Measurements from ENCODE around the gene TUBB1.

The TUBB1 gene

DNA sequence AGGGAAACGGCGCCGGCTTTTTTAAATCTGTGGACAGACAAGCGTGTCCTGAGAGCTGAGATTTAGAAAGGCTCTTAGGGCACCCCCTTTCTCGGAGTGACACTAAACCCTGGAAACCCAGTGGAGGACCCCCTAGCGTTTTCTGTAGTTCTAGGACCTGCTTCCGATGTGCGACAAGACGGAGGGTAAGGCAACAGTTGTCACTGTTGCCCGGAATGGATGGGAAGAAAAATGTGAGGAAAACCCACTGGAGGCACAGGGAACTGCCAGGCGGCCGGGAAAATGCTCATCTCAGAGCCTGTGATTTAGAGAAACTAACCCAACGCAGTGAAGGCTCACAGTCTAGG, 13.5 kb downstream of the TUBB1 start:
- Histone ChIP-seq H3K4me3 (ENCODE audit: insufficient read depth, low read length, poor library complexity, severe bottlenecking) (peak overlapping the region; percentile 48), H3K79me2 (ENCODE audit: insufficient read depth, low read length) (peaks cover 54% of the 10 kb centered on the region)

DNA sequence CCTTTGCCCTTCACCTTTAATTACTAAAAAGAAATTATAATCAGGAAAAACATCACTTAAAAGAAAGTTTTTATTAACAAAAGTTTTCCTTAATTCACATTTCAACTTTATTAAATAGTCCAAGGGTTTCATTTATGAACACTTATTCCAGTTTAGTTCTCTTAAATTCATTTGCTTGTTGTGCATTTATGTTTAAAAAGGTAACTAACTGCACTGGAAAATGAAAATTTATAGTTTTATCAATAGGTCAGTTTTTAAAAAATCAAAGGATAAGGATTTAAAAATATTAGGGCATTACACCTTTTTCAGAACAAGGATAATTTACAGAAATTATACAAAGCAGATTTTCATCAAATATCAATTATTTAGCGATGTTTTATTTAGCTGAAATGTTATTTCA, 13.9 kb downstream of the TUBB1 start:
- Histone ChIP-seq H3K9me3 (ENCODE audit: insufficient read depth, low read length) (no peaks in the 10 kb centered on the region), H3K4me3 (ENCODE audit: insufficient read depth, low read length, poor library complexity, severe bottlenecking) (peak overlapping the region; percentile 48), H3K4me2 (ENCODE audit: low read depth, low read length, poor library complexity, severe bottlenecking) (peak overlapping the region; percentile 99), H3K9ac (ENCODE audit: low read length) (peak overlapping the region; percentile 97), H3F3A (ENCODE audit: insufficient read depth) (peaks cover 70% of the 10 kb centered on the region), H3K36me3 (ENCODE audit: low read length) (peaks cover 59% of the 10 kb centered on the region), H3K79me2 (ENCODE audit: insufficient read depth, low read length) (peaks cover 54% of the 10 kb centered on the region), H2AFZ (ENCODE audit: low read depth, low read length, severe bottlenecking) (no peak overlapping the region), H3K27ac (ENCODE audit: low read depth, low read length) (peak overlapping the region; percentile 70), H3K27me3 (ENCODE audit: low read length) (no peaks in the 10 kb centered on the region), H4K20me1 (ENCODE audit: low read depth, low read length) (peaks cover 12% of the 10 kb centered on the region; the same call in 1 of the 2 replicates), H3K9me2 (replicated peaks; ENCODE audit: insufficient read depth, low read length) (no peaks in the 10 kb centered on the region)
- no peak for TF ChIP-seq EZH2phosphoT487 (conservative IDR thresholded peaks at IDR 0.05; ENCODE audit: low read length)
- TF ChIP-seq, protein P1, sequence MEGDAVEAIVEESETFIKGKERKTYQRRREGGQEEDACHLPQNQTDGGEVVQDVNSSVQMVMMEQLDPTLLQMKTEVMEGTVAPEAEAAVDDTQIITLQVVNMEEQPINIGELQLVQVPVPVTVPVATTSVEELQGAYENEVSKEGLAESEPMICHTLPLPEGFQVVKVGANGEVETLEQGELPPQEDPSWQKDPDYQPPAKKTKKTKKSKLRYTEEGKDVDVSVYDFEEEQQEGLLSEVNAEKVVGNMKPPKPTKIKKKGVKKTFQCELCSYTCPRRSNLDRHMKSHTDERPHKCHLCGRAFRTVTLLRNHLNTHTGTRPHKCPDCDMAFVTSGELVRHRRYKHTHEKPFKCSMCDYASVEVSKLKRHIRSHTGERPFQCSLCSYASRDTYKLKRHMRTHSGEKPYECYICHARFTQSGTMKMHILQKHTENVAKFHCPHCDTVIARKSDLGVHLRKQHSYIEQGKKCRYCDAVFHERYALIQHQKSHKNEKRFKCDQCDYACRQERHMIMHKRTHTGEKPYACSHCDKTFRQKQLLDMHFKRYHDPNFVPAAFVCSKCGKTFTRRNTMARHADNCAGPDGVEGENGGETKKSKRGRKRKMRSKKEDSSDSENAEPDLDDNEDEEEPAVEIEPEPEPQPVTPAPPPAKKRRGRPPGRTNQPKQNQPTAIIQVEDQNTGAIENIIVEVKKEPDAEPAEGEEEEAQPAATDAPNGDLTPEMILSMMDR (IDR thresholded peaks at IDR 0.05; ENCODE audit: insufficient read depth, low read length, poor library complexity, severe bottlenecking): no peak

More for the DNA sequence above, 13.5 kb downstream of the TUBB1 start:
- H3K4me2 ChIP-seq (ENCODE audit: low read depth, low read length, poor library complexity, severe bottlenecking): peak overlapping the region; percentile 99
- no peaks in the 10 kb centered on the region for H3K27me3 ChIP-seq (ENCODE audit: low read length)
- H3K36me3 ChIP-seq (ENCODE audit: low read length): peaks cover 59% of the 10 kb centered on the region
- H3K27ac ChIP-seq (ENCODE audit: low read depth, low read length): peak overlapping the region; percentile 70
- H3K9me3 ChIP-seq (ENCODE audit: insufficient read depth, low read length): no peaks in the 10 kb centered on the region
- TF ChIP-seq, protein P1 (IDR thresholded peaks at IDR 0.05; ENCODE audit: insufficient read depth, low read length, poor library complexity, severe bottlenecking): no peak
- no peak for TF ChIP-seq EZH2phosphoT487 (conservative IDR thresholded peaks at IDR 0.05; ENCODE audit: low read length)
- peaks cover 67% of the 10 kb centered on the region for H3F3A ChIP-seq (ENCODE audit: insufficient read depth)
- peaks cover 14% of the 10 kb centered on the region; the same call in 1 of the 2 replicates for H4K20me1 ChIP-seq (ENCODE audit: low read depth, low read length)
- peak overlapping the region; percentile 97 for H3K9ac ChIP-seq (ENCODE audit: low read length)
- no peak overlapping the region for H2AFZ ChIP-seq (ENCODE audit: low read depth, low read length, severe bottlenecking)
- H3K9me2 ChIP-seq (replicated peaks; ENCODE audit: insufficient read depth, low read length): no peaks in the 10 kb centered on the region

DNA sequence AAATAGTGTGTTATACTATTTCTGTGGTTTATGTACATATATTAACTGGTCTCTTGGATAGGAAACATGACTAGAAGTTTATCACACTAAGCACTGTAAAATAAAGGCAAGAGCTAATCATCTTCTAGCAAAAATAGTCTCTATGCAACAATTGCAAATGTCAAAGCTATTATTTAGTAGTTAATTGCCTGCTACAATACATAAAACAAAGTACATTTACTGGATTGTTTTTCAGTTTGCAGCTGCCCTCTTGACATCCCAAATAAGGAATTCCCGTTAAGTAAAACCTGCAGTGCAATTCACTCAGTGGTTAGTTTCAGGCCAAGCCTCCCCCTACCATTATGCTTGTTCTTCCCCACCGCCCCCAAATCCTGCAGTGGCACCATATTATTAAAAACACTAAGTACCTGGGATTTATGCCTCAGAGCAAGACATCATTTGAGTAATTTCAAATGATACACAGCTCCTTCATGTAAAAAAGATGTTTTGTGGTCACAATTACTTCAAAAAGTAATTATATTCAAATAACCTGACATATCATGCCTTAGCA, 14.5 kb downstream of the TUBB1 start:
- H3K27ac ChIP-seq (ENCODE audit: low read depth, low read length): peak overlapping the region; percentile 70; the same call in 1 of the 2 replicates
- H3K9ac ChIP-seq (ENCODE audit: low read length): no peak overlapping the region
- H3K9me2 ChIP-seq (replicated peaks; ENCODE audit: insufficient read depth, low read length): no peaks in the 10 kb centered on the region
- no peak for TF ChIP-seq EZH2phosphoT487 (conservative IDR thresholded peaks at IDR 0.05; ENCODE audit: low read length)
- TF ChIP-seq, protein P1 (IDR thresholded peaks at IDR 0.05; ENCODE audit: insufficient read depth, low read length, poor library complexity, severe bottlenecking): no peak
- H4K20me1 ChIP-seq (ENCODE audit: low read depth, low read length): peaks cover 10% of the 10 kb centered on the region; the same call in 1 of the 2 replicates
- peak overlapping the region; percentile 99 for H3K4me2 ChIP-seq (ENCODE audit: low read depth, low read length, poor library complexity, severe bottlenecking)
- H3F3A ChIP-seq (ENCODE audit: insufficient read depth): peaks cover 70% of the 10 kb centered on the region
- no peak overlapping the region for H2AFZ ChIP-seq (ENCODE audit: low read depth, low read length, severe bottlenecking)
- no peaks in the 10 kb centered on the region for H3K27me3 ChIP-seq (ENCODE audit: low read length)
- no peak overlapping the region for H3K4me3 ChIP-seq (ENCODE audit: insufficient read depth, low read length, poor library complexity, severe bottlenecking)
- peaks cover 54% of the 10 kb centered on the region for H3K79me2 ChIP-seq (ENCODE audit: insufficient read depth, low read length)
- H3K36me3 ChIP-seq (ENCODE audit: low read length): peaks cover 58% of the 10 kb centered on the region
- no peaks in the 10 kb centered on the region for H3K9me3 ChIP-seq (ENCODE audit: insufficient read depth, low read length)

All from SU-DHL-6 (cell line).